ENCODE measurements around the gene SI. TPM values are rescaled to one million over a fixed set of nuclear protein-coding genes. Genes with fewer than 3 reads are reported as not detected.

Gene SI
- total RNA-seq, 1 experiment from 2014 or later: not detected

DNA sequence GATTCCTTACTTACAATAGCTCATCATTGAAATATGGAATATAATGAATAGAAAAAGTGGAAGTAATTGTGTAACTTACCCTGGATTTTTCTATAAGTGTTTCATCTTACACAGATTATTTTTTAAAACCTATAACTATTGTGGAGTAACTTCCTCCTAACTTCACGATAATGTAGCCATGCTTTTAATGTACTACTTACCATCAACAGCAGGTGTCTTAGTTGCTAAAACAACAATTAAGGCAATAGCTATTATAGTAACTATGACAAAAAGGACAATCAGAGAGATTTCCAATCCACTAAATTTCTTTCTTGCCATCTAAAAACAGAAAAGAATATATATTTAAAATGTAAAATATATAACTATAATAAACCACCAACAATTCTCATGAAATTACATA is 2.6 kb downstream of the SI start:
- Histone ChIP-seq H3K27me3 (ENCODE audit: low read length) (no peaks in the 10 kb centered on the region), H3K79me2 (ENCODE audit: low read length) (no peaks in the 10 kb centered on the region), H3K36me3 (ENCODE audit: low read depth, low read length) (no peaks in the 10 kb centered on the region), H4K20me1 (ENCODE audit: low read length) (no peaks in the 10 kb centered on the region), H3K4me2 (ENCODE audit: low read length) (no peak overlapping the region), H3K4me1 (ENCODE audit: insufficient read depth, low read length) (no peaks in the 10 kb centered on the region), H3F3A (ENCODE audit: low read length, unreplicated experiment) (no peaks in the 10 kb centered on the region), H3K9me2 (replicated peaks; ENCODE audit: low read length) (no peaks in the 10 kb centered on the region), H3K9me3 (ENCODE audit: low read length) (no peaks in the 10 kb centered on the region), H2AFZ (ENCODE audit: low read length) (no peak overlapping the region), H3K9ac (ENCODE audit: low read length) (no peak overlapping the region), H3K27ac (ENCODE audit: low read length) (no peak overlapping the region), H3K4me3 (ENCODE audit: low read length) (no peak overlapping the region)
- no TSS peak for BruUV-seq (replicated peaks)
- POLR2A ChIA-PET (ENCODE audit: unreplicated experiment): no interaction called here
- TF ChIP-seq EZH2 (IDR thresholded peaks at IDR 0.05; ENCODE audit: low read length, unreplicated experiment): no peak
- no peak for TF ChIP-seq EZH2phosphoT487 (IDR thresholded peaks at IDR 0.05; ENCODE audit: borderline replicate concordance, low read length)
- TF ChIP-seq, protein P1, sequence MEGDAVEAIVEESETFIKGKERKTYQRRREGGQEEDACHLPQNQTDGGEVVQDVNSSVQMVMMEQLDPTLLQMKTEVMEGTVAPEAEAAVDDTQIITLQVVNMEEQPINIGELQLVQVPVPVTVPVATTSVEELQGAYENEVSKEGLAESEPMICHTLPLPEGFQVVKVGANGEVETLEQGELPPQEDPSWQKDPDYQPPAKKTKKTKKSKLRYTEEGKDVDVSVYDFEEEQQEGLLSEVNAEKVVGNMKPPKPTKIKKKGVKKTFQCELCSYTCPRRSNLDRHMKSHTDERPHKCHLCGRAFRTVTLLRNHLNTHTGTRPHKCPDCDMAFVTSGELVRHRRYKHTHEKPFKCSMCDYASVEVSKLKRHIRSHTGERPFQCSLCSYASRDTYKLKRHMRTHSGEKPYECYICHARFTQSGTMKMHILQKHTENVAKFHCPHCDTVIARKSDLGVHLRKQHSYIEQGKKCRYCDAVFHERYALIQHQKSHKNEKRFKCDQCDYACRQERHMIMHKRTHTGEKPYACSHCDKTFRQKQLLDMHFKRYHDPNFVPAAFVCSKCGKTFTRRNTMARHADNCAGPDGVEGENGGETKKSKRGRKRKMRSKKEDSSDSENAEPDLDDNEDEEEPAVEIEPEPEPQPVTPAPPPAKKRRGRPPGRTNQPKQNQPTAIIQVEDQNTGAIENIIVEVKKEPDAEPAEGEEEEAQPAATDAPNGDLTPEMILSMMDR (conservative IDR thresholded peaks at IDR 0.05; ENCODE audit: low read depth, low read length): no peak
- intact Hi-C loops (cut with micrococcal nuclease): no loop called here
- CTCF ChIA-PET: no interaction called here
- ATAC-seq (no peak), DNase-seq (no peak)

DNA sequence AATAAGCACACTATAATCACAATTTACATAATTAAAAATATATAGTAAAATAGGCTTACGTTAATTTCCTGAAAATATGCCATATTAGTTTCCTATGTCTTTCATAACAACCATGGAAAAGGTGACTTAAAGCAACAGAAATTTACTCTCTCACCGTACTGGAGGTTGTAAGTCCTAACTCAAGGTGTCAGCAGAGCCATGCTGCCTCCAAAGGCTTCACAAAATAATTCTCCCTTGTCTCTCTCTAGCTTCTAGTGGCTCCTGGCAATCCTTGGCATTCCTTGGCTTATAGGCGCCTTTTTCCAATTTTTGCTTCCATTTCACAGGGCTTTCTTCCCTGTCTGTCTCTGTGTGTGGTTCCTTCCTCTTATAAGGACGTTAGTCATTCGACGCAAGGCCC is 7.6 kb downstream of the SI start:
- H3K4me2 ChIP-seq (ENCODE audit: low read length): no peak overlapping the region
- H4K20me1 ChIP-seq (ENCODE audit: low read length): no peaks in the 10 kb centered on the region
- H3K9me2 ChIP-seq (replicated peaks; ENCODE audit: low read length): no peaks in the 10 kb centered on the region
- TF ChIP-seq EZH2 (IDR thresholded peaks at IDR 0.05; ENCODE audit: low read length, unreplicated experiment) (no peak), EZH2phosphoT487 (IDR thresholded peaks at IDR 0.05; ENCODE audit: borderline replicate concordance, low read length) (no peak)
- TF ChIP-seq, protein P1 (conservative IDR thresholded peaks at IDR 0.05; ENCODE audit: low read depth, low read length): no peak
- no peak overlapping the region for H3K9ac ChIP-seq (ENCODE audit: low read length)
- BruUV-seq (replicated peaks): no TSS peak
- no peaks in the 10 kb centered on the region for H3K4me1 ChIP-seq (ENCODE audit: insufficient read depth, low read length)
- no peak for ATAC-seq
- no peak overlapping the region for H3K27ac ChIP-seq (ENCODE audit: low read length)
- no peaks in the 10 kb centered on the region for H3F3A ChIP-seq (ENCODE audit: low read length, unreplicated experiment)
- no peak overlapping the region for H2AFZ ChIP-seq (ENCODE audit: low read length)
- POLR2A ChIA-PET (ENCODE audit: unreplicated experiment): no interaction called here
- H3K9me3 ChIP-seq (ENCODE audit: low read length): no peaks in the 10 kb centered on the region
- no peak overlapping the region for H3K4me3 ChIP-seq (ENCODE audit: low read length)
- no peaks in the 10 kb centered on the region for H3K36me3 ChIP-seq (ENCODE audit: low read depth, low read length)
- no peaks in the 10 kb centered on the region for H3K27me3 ChIP-seq (ENCODE audit: low read length)
- intact Hi-C loops (cut with micrococcal nuclease): no loop called here
- DNase-seq: no peak
- no peaks in the 10 kb centered on the region for H3K79me2 ChIP-seq (ENCODE audit: low read length)
- CTCF ChIA-PET: no interaction called here

DNA sequence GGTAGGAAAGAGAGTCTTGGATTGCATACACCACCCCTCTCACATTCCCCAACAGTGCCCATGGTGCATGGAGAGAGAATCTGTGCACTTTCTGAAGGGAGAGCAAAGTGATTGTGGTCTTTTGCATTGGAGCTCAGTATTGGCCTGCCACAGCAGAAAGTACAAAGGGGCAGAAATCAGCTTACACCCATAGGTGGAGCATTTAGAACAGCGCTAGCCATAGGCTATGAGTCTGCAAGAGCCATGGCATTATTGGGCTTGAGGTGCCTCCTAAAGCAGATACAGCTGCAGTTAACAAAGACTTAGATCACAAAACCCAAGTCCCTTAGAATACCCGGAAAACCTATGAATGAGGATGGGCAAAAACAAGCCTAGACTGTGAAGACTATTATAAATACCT is 21.8 kb downstream of the SI start:
- Histone ChIP-seq H3K79me2 (ENCODE audit: low read length) (no peaks in the 10 kb centered on the region), H3K4me1 (ENCODE audit: insufficient read depth, low read length) (no peaks in the 10 kb centered on the region), H3K4me3 (ENCODE audit: low read length) (no peak overlapping the region), H3K27ac (ENCODE audit: low read length) (no peak overlapping the region), H3K9me2 (replicated peaks; ENCODE audit: low read length) (no peaks in the 10 kb centered on the region), H3K27me3 (ENCODE audit: low read length) (no peaks in the 10 kb centered on the region), H3K4me2 (ENCODE audit: low read length) (no peak overlapping the region), H3K9ac (ENCODE audit: low read length) (no peak overlapping the region), H3K36me3 (ENCODE audit: low read depth, low read length) (no peaks in the 10 kb centered on the region), H2AFZ (ENCODE audit: low read length) (no peak overlapping the region), H4K20me1 (ENCODE audit: low read length) (no peaks in the 10 kb centered on the region), H3K9me3 (ENCODE audit: low read length) (no peaks in the 10 kb centered on the region), H3F3A (ENCODE audit: low read length, unreplicated experiment) (no peaks in the 10 kb centered on the region)
- POLR2A ChIA-PET (ENCODE audit: unreplicated experiment): no interaction called here
- DNase-seq (no peak), ATAC-seq (no peak; the same call in 1 of the 2 replicates)
- CTCF ChIA-PET: no interaction called here
- BruUV-seq (replicated peaks): no TSS peak
- intact Hi-C loops (cut with micrococcal nuclease): loop anchor here (5.0 kb wide), 1 partner anchor 59 kb away; no protein-coding TSS in a partner anchor
- no peak for TF ChIP-seq EZH2 (IDR thresholded peaks at IDR 0.05; ENCODE audit: low read length, unreplicated experiment)
- no peak for TF ChIP-seq EZH2phosphoT487 (IDR thresholded peaks at IDR 0.05; ENCODE audit: borderline replicate concordance, low read length)
- TF ChIP-seq, protein P1 (conservative IDR thresholded peaks at IDR 0.05; ENCODE audit: low read depth, low read length): no peak

All from PC-3 (cell line).